Suppressor macrophage treated with lipopolysaccharide for 4 hours (primary cell): ENCODE data around the gene ATXN2L.
A peak's percentile ranks its signal among the peaks of the same experiment; 100 is the strongest.
"Not testable (repeated sequence)": the region's sequence is repeated elsewhere in the genome, so short reads cannot be mapped to it uniquely, and the experiment has no call there.

Source experiments
- DNase-seq: peaks from one replicate; pipeline ENCODE4 v3.0.0-alpha.2; 2020

ATXN2L gene

DNA sequence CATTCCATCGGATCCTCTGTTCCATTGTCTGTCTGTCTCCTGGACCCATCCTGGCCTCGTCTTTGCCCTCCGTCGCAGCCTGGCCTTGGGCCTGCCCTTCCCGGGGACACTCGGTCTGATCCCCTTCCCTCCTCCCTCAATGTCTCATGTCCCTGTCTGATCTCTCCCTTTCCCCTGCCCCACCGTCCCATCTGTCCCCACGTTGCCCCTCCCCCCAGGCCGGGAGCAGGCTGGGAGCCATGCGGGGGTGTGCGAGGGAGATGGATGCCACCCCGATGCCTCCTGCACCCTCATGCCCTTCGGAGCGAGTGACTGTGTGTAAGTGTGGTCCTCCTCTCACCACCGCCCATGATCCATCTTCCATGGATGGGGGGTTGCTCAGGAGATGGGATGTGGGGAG, 50.2 kb downstream of the ATXN2L start:
- DNase-seq = no peak

DNA sequence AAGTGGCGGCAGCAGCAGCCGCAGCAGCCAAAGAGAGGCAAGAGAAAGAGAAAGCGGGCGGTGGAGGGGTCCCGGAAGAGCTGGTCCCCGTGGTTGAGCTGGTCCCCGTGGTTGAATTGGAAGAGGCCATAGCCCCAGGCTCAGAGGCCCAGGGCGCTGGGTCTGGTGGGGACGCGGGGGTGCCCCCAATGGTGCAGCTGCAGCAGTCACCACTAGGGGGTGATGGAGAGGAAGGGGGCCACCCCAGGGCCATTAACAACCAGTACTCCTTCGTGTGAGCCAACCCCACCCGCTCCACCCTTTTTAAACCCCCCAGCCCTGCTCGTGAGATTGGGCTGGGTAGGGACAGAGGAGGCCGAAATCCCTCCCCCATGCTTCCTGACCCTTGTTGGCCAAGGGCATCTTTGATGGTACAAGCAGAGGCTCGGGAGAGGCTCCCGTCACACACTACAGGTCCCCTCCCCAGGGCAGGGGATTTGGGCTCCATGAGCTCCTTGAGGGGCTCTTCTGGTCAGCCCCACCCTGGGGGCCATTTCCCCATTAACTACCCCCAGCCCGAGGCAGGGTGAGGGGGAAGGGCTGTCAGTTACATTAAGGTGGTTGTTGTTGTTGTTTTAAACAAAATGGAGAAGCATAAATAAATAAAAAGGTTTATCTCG, 50.9 kb downstream of the ATXN2L start:
- DNase-seq = peak; percentile 61

DNA sequence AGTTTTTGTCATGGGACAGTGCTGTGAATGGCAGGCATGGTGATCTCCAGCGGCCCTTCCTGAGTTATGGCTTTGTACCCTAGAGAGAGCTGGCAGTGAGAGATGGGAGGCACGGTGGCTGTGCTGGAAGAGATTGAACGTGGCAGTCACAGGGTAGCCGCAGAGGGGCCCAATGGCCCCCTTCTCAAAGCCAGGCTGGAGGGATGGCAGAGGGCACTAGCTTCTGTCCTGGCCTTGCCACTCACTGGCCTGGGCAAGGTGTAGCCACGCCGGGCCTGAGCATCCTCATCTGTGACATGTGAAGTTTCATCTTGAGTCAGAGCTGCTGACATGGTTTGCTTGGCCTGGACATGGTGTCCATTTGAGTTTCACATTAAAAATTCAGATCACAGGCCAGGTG, 51.6 kb downstream of the ATXN2L start:
- no peak for DNase-seq

DNA sequence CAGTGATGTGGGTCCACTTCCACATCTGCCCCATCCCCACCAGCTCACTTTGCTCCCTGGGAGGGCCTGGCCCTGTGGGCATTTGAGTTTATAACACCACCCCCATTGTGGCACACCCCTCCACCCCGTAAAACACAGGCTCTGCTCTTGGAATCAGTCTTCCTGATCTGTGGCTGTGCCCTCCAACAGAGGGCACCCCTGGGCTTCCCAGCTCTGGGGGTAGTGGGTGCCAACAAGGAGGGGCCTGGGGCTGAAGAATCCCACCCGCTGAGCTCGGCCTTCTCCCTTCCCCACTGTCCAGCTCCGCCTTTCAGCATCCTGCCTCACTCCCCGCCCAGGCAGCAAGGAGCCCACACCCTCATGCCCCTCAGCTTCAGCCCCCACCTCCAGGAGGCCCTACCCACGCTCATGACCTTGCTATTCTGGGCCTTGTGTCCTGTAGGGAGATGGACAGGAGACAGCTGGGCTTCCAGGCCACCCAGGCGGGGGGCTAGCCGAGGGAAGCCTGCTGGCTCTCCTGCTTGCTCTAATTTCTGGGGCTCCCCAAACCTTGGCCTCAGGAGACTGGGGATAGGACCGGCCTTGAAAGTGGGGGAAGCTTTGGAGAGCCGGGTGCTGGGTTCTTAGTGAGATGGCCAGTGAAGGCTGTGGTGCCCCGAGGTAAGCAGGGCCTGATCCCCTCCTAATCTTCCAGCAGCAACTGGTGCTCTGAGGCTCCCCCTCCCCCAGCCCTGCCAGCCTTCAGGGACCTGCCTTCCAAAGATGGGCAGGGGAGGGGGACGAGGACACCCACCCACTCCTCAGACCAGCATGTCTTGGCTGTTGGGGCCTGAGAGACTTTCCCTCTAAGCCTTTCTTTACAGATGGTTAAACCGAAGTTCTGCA, 52.6 kb downstream of the ATXN2L start:
- no peak for DNase-seq

DNA sequence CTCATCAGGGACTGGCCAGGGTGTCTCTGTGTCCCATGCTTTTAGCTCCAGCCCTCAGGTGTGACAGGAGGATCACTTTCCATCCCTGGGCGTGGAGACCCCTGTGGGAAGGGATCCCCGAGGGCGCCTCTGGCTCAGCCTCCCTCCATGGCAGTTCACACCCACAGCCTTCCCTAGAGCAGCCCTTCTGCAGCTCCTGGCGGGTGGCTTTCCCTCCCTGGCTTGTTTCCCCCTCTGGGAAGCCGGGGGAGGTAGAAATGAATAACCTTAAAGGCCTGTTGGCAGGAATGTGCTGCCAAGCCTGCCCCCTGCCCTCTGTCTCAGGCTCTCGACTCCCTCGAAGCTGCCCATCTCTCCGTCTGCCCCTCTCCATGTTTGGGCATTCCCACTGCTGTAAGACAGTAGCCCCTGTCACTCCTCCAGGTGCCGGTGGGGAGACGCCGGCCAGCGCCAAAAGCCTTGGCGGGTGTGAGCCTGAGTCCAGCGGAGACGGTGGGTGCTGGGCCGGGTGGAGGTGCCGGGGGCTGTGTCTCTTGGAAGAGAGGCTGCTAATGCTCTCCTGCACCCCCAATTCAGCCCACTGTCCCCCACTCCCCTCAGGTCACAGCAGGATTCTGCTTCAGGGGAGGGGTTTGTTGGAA, 53.3 kb downstream of the ATXN2L start:
- no peak for DNase-seq

DNA sequence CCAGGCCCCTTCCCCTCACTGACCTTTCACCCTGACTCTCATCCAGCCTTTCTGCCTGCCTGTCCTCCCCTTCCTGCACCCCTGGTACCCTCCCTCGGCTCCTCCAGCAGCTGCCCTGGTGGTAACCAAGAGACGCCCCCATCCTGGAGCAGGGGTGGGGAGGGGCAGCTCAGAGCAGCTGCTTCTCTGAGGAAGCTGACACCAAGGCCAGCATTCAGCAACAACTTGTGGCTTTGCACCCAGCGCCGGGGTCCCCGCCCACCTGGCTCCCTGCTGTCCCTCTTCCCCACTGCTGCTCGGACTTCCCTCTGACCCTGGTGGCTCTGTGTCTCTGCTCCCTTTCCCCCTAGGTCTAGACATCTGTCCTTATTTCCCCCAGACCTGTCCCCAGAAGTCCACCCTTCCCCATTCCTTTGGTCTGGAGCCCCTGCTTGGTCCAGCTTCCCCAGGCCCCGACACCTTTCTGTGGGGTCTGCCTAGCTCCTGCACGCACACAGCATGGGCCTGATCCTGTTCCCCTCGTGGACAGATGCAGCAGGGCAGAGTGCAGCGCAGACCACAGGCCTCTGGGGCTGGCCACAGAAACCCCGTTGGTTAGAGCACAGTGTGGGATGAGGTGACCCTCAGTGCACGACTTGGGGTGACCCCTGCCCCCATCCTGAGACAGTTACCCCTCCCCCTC, 54.3 kb downstream of the ATXN2L start:
- DNase-seq = no peak

DNA sequence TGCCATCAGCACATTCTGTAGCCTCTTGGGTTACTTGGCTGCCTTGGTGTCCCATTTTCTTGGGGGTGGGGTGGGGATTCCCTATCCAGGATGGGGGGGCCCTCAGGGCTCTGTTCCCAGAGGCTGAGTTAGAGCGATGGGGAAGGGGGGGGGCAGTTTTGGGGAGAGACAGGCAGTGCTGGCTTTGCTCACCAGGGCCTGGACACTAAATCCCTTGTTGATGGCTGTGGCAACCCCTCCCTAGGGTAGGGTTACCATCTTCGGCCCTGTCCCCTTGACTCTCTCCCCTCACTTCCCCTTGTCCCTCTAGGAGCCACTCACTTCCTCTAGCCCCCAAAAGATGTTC, 54.8 kb downstream of the ATXN2L start:
- no peak for DNase-seq

DNA sequence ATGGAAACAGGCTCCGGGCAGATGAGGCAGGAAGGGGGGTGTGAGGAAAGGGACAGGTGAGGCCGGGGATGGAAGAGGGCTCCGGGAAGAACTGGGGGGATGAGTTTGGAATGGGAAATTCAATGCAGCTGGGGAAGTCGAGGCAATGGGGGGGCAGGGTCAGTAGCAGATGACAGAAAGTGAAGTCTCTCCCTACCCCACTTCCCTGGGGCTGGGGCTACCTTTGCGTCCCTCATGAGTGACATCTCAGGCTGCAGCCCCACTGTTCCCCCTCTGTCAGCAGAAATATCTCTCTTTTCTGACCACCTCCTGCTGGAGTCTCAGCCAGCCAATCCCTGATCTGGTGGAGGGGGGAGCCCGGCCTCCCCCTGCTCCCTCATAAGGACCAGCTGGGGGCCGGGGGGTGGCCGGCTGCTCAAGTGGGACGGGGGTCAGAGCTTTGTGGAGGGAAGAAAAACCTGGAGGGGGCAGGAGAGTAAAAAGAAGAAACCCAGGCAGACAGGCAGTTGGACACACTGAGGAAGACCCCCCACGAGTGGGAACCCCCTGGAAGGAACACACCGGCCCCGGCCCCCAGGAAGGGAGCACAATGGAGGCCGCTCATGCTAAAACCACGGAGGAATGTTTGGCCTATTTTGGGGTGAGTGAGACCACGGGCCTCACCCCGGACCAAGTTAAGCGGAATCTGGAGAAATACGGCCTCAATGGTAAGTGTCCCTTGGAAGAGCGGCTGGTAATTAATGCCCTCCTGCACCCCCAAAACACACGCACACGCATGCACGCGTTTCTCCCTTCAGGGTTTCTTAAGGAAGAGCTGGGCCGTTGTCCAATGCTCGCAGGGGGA, 55.5 kb downstream of the ATXN2L start, which contains the start of gene ATP2A1:
ATP2A1 (plus strand) TSS at position 406 of the 844 bp plus-strand sequence; CDS start at position 590, 184 bp downstream.
- DNase-seq = no peak

DNA sequence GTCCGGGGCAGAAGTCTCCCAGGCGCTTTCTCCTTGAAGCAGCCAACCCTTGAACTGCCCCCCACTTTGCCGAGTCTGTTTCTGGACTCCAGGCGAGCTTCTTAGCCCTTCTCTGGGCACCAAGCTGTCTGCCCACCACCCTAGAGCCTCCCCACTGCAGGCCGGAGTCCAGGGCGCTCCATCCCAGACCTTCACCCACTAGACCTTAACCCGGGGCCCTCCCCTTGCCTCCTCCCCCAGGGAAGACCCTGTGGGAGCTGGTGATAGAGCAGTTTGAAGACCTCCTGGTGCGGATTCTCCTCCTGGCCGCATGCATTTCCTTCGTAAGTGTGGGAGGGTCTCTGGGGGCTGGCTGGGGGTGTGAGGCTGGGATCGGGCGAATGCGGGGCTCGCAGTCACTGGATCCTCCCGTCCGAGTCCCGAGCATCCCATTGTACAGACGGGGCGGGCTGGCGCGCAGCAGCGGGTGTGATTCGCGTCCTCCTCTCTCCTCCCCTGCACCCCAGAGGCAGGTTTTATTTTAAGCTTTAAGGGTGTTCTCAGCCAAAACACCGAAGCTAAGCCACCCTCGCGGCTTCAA, 56.6 kb downstream of the ATXN2L start:
- DNase-seq = no peak

DNA sequence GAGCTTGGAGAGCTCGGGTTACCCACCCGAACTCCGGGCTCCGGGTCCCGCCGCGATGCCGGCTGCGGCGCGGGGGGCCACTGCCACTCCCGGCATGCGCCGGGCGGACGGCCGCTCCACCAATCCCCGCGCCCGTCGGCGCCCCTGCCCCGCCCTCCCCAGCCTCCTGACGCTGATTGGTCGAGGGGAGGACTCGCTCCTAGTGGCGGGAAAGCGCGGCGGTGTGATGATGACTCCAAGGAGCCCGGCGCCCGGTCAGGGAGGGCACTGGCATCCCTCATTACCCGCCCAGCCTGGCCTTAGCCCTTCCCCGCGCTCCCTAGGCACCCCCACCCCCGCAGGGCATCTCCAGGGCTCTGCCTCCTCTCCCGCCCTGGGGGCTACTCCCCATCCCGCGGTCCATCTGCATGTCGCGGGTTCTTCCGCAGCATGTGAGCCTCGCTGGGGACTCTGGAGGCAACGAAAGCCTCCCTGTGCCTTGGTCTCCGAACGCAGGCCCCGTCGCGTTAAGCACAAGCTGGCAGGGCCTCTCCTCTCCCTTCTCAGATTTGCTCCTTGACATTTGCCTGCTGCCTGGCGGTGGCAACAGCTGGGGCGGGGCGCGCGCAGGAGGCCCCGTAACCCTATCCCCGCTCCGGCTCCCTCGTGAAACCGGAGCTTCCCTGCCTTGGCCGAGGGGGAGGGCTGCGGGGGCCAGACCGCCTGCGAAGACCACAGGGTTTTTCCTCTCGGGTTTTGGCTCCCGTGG, 57.2 kb downstream of the ATXN2L start:
- peak; percentile 93 for DNase-seq

DNA sequence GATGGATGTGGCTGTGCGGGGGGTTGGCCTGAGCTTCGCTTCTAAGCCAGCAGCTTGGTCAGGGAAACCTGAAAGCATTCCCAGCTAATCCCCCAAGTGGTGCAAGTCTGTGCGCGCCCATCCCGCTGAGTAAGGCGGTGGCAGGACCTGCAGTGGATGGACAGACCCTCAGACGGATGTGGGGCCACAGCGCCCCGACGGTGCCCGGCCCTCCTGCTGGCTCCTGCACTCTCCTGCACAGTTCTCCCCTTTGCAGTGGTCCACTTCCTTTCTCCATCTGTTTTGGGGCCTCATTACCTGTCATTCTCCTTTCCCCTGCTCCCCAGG, 57.8 kb downstream of the ATXN2L start:
- DNase-seq = no peak

DNA sequence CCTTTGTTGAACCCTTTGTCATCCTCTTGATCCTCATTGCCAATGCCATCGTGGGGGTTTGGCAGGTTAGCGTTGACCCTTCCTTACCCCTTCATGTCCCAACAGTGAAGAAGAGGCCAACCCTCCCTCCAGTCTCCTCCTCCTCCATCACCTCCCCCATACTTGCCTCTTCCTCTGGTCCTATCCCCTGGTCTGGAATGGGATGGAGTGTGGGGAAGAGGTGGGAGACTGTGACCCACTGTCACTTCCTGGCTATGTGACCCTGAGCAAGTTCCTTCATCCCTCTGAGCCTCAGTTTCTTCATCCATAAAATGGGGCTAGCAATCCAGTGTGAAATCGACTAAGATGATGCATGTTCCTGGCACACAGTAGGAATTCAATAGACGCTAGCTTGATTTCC, 58.2 kb downstream of the ATXN2L start:
- no peak for DNase-seq

DNA sequence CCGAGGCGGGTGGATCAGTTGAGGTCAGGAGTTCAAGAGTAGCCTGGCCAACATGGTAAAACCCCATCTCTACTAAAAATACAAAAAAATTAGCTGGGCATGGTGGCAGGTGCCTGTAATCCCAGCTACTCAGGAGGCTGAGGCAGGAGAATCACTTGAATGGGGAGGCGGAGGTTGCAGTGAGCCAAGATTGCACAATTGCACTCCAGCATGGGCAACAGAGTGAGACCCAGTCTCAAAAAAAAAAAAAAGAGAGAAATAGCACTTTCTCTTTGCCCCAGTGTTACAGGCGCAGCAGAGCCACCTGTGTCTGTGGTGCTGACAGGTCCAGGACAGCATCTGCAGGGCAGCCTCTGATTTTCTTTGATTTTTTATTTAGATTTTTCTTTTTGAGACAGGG, 58.8 kb downstream of the ATXN2L start:
- DNase-seq = not testable (repeated sequence)

DNA sequence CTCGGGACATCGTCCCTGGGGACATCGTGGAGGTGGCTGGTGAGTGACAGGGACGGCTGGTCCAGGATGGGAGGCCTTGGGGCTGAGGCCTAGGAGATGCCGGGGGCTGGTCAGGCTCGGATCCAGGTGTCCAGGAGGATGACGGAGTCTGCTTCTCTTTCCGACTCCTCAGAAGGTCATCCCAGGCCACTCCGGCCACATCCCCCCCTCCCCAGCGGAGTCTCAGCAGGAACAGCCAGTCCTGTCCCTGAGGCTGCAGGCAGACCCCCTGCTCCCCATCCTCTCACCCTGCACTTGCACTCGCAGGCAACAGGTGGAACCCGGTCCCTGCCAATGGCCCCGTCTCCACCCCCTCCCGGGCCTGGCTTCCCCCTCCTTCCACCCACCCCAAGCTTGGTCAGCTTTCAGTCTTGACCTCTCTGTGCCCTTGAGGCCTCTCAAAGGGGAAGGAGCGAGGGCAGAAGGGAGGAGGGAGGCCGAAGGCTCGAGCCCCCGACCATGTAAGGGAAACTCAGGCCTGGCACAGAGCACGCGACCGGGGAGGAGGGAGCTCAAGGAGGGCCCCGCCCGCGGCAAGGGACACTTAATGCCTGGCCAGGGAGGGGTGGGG, 59.9 kb downstream of the ATXN2L start:
- no peak for DNase-seq

DNA sequence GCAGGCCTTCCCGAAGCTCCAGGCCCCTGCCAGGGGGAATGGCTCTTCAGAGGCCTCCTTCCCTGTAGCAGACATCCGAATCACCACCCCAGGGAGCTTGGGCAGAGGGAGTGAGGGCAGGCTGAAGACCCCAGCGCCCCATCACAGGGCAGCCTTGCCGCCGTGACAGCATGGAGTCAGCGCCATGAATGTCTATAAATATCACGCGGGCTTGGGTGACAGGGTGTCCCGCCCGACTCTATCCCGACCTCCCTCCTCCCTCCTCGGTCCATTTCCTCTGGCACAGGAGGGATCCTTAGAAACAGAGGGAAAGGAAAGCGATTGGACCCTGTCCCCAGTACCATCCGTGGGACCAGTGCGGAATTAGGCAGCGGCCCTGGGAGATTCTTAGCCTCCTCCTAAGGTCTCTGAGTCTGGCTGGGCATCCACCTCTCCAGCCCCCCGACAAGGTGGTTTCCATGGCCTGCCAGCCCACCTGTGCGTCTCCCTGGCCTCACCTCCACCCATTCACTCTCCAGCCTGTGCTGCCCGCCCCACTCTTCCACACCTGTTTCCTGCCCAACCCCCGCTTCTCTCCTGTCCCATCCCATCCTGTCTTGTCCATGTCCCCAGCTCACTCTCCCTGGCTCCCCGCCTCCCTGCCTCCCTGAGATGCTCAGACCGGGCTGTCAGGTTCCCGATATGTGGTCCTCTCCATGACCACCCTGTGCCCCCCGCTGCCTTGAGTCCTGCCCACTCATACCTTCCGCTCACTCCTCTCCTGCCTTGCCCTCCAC, 60.6 kb downstream of the ATXN2L start:
- no peak for DNase-seq

DNA sequence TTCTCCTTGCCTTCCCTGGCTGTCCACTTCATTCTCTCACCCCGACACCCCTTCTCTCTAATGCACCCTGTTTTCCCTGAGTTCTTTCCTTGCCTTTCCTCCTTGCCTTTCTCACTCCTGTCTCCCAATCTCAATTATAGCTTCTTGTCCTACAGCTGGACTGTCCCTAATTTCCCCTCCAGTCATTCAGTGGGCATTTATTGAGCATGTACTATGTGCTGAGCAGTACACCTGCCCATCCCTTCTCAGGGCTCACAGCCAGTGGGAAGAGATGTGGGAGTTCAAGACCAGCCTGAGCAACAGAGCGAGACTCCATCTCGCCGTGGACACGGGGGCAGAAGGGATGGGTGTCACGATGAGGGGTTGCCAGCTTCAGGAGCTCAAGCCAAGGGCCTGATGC, 61.2 kb downstream of the ATXN2L start:
- no peak for DNase-seq
